ENCODE data around the gene FUZ.

Gene FUZ

GRCh38 chr19:49805822-49806619, 7.1 kb downstream of the FUZ start:
- H3K4me3 ChIP-seq (ENCODE audit: low read length) = no peak overlapping the region
- no peak for TF ChIP-seq CTCF (IDR thresholded peaks at IDR 0.05; ENCODE audit: insufficient read depth, low read depth, low read length, missing control alignments)
- no peak for DNase-seq (ENCODE audit: low read depth)

GRCh38 chr19:49803529-49803856, 9.6 kb downstream of the FUZ start:
- TF ChIP-seq CTCF (IDR thresholded peaks at IDR 0.05; ENCODE audit: insufficient read depth, low read depth, low read length, missing control alignments) = no peak
- no peak for DNase-seq (ENCODE audit: low read depth)
- no peak overlapping the region for H3K4me3 ChIP-seq (ENCODE audit: low read length)

GRCh38 chr19:49802836-49803528, 10.1 kb downstream of the FUZ start:
- TF ChIP-seq CTCF (IDR thresholded peaks at IDR 0.05; ENCODE audit: insufficient read depth, low read depth, low read length, missing control alignments) = no peak
- no peak for DNase-seq (ENCODE audit: low read depth)
- H3K4me3 ChIP-seq (ENCODE audit: low read length) = no peak overlapping the region

GRCh38 chr19:49801966-49802661, 11.0 kb downstream of the FUZ start:
- peak; percentile 66 for DNase-seq (ENCODE audit: low read depth)
- peak; percentile 37 for TF ChIP-seq CTCF (IDR thresholded peaks at IDR 0.05; ENCODE audit: insufficient read depth, low read depth, low read length, missing control alignments)
- H3K4me3 ChIP-seq (ENCODE audit: low read length) = peak overlapping the region; percentile 10

DNA sequence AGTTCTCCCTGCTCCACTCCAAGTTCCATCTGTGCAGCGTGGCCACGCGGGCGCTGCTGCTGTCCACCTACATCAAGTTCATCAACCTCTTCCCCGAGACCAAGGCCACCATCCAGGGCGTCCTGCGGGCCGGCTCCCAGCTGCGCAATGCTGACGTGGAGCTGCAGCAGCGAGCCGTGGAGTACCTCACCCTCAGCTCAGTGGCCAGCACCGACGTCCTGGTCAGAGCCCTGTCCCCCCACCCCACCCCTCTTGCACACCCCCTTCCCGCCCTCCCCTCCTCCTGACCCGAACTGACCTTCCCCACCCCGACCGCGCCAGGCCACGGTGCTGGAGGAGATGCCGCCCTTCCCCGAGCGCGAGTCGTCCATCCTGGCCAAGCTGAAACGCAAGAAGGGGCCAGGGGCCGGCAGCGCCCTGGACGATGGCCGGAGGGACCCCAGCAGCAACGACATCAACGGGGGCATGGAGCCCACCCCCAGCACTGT, 11.6 kb downstream of the FUZ start:
- no peak for DNase-seq (ENCODE audit: low read depth)
- H3K4me3 ChIP-seq (ENCODE audit: low read length) = no peak overlapping the region
- TF ChIP-seq CTCF (IDR thresholded peaks at IDR 0.05; ENCODE audit: insufficient read depth, low read depth, low read length, missing control alignments) = no peak

- DNase-seq (ENCODE audit: low read depth) = no peak
- TF ChIP-seq CTCF (IDR thresholded peaks at IDR 0.05; ENCODE audit: insufficient read depth, low read depth, low read length, missing control alignments) = no peak
Observed at GRCh38 chr19:49800771-49801170, 12.3 kb downstream of the FUZ start.

More at GRCh38 chr19:49800771-49801170, 12.3 kb downstream of the FUZ start:
- H3K4me3 ChIP-seq (ENCODE audit: low read length) = no peak overlapping the region
